ENCODE measurements around the gene MAP3K1.

GRCh38 chr5:56827924-56828323, 12.6 kb downstream of the MAP3K1 start:
- no peak for TF ChIP-seq POLR2A (IDR thresholded peaks at IDR 0.05)
- TF ChIP-seq CTCF (IDR thresholded peaks at IDR 0.05) = no peak
